IMR-90 (cell line): Measurements from ENCODE around the gene ASB3. TPM values are rescaled to one million over a fixed set of nuclear protein-coding genes. Genes with fewer than 3 reads are reported as not detected.

Experiments
- ATAC-seq: fragments of 200-7000 bp; cut with Tn5 transposase; 2 replicates; pipeline ENCODE4 v1.9.1; 2020; ENCODE audit warnings: low read depth, mild to moderate bottlenecking, moderate library complexity
- BruUV-seq: library from RNA; stranded (reverse); fragments of 400-500 nt; replicated peaks from 2 replicates; lab custom pipeline; 2021; lab: Mats Ljungman, UMichigan
- CTCF ChIA-PET: fragments of 300-600 bp; formaldehyde crosslinking; extraction: SDS; loops from one replicate; lab custom pipeline; 2021; ENCODE audit warnings: antibody characterized with exemption; lab: Yijun Ruan, JAX
- POLR2A ChIA-PET: fragments of 300-600 bp; sonication (Branson Sonifier 250); formaldehyde crosslinking; loops from one replicate; lab custom pipeline; 2022; ENCODE audit warnings: antibody characterized with exemption; ENCODE audit not compliant: unreplicated experiment; lab: Charles Lee
- DNase-seq: peaks from one replicate; pipeline ENCODE4 v3.0.0; 2013
- H2AFZ ChIP-seq: replicated peaks from 2 replicates; pipeline ENCODE3; 2013; ENCODE audit warnings: low read length, mild to moderate bottlenecking; ENCODE audit not compliant: poor library complexity
- H2AK5ac ChIP-seq: 2 replicates; pipeline ENCODE4 v1.6.1; 2013; ENCODE audit warnings: low read depth, low read length, inconsistent platforms
- H2AK9ac ChIP-seq: replicated peaks from 2 replicates; pipeline ENCODE3; 2013; ENCODE audit warnings: mild to moderate bottlenecking, low read depth, low read length, moderate library complexity; ENCODE audit not compliant: poor library complexity
- H2BK120ac ChIP-seq: 2 replicates; pipeline ENCODE4 v1.6.1; 2013; ENCODE audit warnings: low read depth, low read length, inconsistent platforms
- H2BK15ac ChIP-seq: 3 replicates; pipeline ENCODE4 v1.6.1; 2013; ENCODE audit warnings: low read depth, low read length, inconsistent platforms
- H2BK20ac ChIP-seq: 2 replicates; pipeline ENCODE4 v1.6.1; 2013; ENCODE audit warnings: low read depth, mild to moderate bottlenecking, inconsistent platforms, low read length, moderate library complexity
- H2BK5ac ChIP-seq: 2 replicates; pipeline ENCODE4 v1.6.1; 2013; ENCODE audit warnings: mild to moderate bottlenecking, low read depth, low read length, inconsistent platforms; ENCODE audit not compliant: poor library complexity, severe bottlenecking
- H3K14ac ChIP-seq: replicated peaks from 2 replicates; pipeline ENCODE4 v1.6.1; 2013; ENCODE audit warnings: low read depth, low read length, inconsistent platforms
- H3K18ac ChIP-seq: 2 replicates; pipeline ENCODE4 v1.6.1; 2013; ENCODE audit warnings: low read depth, low read length, control low read depth
- H3K23ac ChIP-seq: 2 replicates; pipeline ENCODE4 v1.6.1; 2013; ENCODE audit warnings: low read depth, low read length, inconsistent platforms
- H3K27ac ChIP-seq: 2 replicates; pipeline ENCODE4 v1.5.1; 2013; ENCODE audit warnings: mild to moderate bottlenecking, control low read depth, low read length; ENCODE audit not compliant: insufficient read depth
- H3K27me3 ChIP-seq: 2 replicates; pipeline ENCODE4 v1.6.1; 2013; ENCODE audit warnings: low read length; ENCODE audit not compliant: control insufficient read depth, insufficient read depth
- H3K36me3 ChIP-seq: 2 replicates; pipeline ENCODE4 v1.6.1; 2013; ENCODE audit warnings: low read length, mixed read lengths; ENCODE audit not compliant: control insufficient read depth, insufficient read depth
- H3K4ac ChIP-seq: 2 replicates; pipeline ENCODE4 v1.6.1; 2013; ENCODE audit warnings: low read depth, low read length, inconsistent platforms
- H3K4me1 ChIP-seq: 2 replicates; pipeline ENCODE4 v1.6.1; 2013; ENCODE audit warnings: low read length, mixed read lengths; ENCODE audit not compliant: control insufficient read depth, insufficient read depth
- H3K4me2 ChIP-seq: 2 replicates; pipeline ENCODE4 v1.6.1; 2013; ENCODE audit warnings: low read depth, mild to moderate bottlenecking, control low read depth, low read length, moderate library complexity
- H3K4me3 ChIP-seq: 2 replicates; pipeline ENCODE4 v1.5.1; 2013; ENCODE audit warnings: low read depth, mild to moderate bottlenecking, control low read depth, low read length, moderate library complexity; ENCODE audit not compliant: insufficient read depth
- H3K56ac ChIP-seq: 2 replicates; pipeline ENCODE4 v1.6.1; 2013; ENCODE audit warnings: low read length, inconsistent platforms; ENCODE audit not compliant: insufficient read depth; ENCODE audit errors: extremely low read depth
- H3K79me1 ChIP-seq, 2 experiments: 2 replicates each; pipeline ENCODE4 v1.6.1; 2013; ENCODE audit warnings: low read length in 2 of 2, inconsistent platforms in 1 of 2, low read depth in 1 of 2
- H3K9ac ChIP-seq: 2 replicates; pipeline ENCODE4 v1.6.1; 2013; ENCODE audit warnings: low read depth, low read length, control low read depth
- H3K9me1 ChIP-seq: 2 replicates; pipeline ENCODE4 v1.6.1; 2013; ENCODE audit warnings: low read length, inconsistent platforms; ENCODE audit not compliant: insufficient read depth
- H3K9me3 ChIP-seq: 2 replicates; pipeline ENCODE4 v1.6.1; 2013; ENCODE audit warnings: low read length; ENCODE audit not compliant: control insufficient read depth, insufficient read depth
- H4K20me1 ChIP-seq: 2 replicates; pipeline ENCODE4 v1.6.1; 2013; ENCODE audit warnings: low read length, inconsistent platforms; ENCODE audit not compliant: insufficient read depth
- H4K5ac ChIP-seq: 2 replicates; pipeline ENCODE4 v1.6.1; 2013; ENCODE audit warnings: mild to moderate bottlenecking, low read depth, low read length, control low read depth
- H4K8ac ChIP-seq, 2 experiments: 2 replicates each; pipeline ENCODE4 v1.6.1; 2013; ENCODE audit warnings: low read depth in 2 of 2, low read length in 2 of 2, control low read depth in 1 of 2, inconsistent platforms in 1 of 2
- H4K91ac ChIP-seq: 2 replicates; pipeline ENCODE4 v1.6.1; 2013; ENCODE audit warnings: low read depth, low read length, inconsistent platforms; ENCODE audit not compliant: insufficient read depth
- NFE2L2 ChIP-seq: fragments of 150-350 bp; IDR thresholded peaks from 2 replicates; pipeline ENCODE4 v1.6.1; 2016; ENCODE audit warnings: low read depth, mild to moderate bottlenecking, low read length
- WGBS, 2 experiments: methylation state at CpG; one replicate each; pipeline versions ENCODE4 v1.1.5 to v1.1.7; 2013; ENCODE audit warnings: missing lambda C conversion rate in 2 of 2; ENCODE audit not compliant: insufficient read length in 1 of 2; ENCODE audit errors: extremely low coverage in 2 of 2; 5-methylcytosine and 5-hydroxymethylcytosine counted together
- dilution Hi-C: fragments of 300-500 bp; cut with HindIII; formaldehyde crosslinking; loops from one replicate; pipeline ENCODE4 v1.14.3; 2018; ENCODE audit warnings: low sequenced_read_pairs; ENCODE audit not compliant: unreplicated experiment
- in situ Hi-C: fragments of 300-500 bp; cut with MboI; formaldehyde crosslinking; loops from 3 replicates; pipeline ENCODE4 v1.14.3; 2019; ENCODE audit warnings: low sequenced_read_pairs, inconsistent platforms, mixed read lengths
- intact Hi-C: fragments of 100-400 bp; cut with micrococcal nuclease; formaldehyde crosslinking; loops from 2 replicates; pipeline ENCODE4 v1.10.0; 2022
- polyA plus RNA-seq, 3 experiments: library from polyadenylated mRNA; depleted of rRNA; stranded (reverse); fragments of >200 nt; gene quantifications; 2 replicates each; pipeline ENCODE4 v1.2.3, GENCODE V29; 2012; ENCODE audit warnings: low replicate concordance in 1 of 3
- total RNA-seq: library from RNA; depleted of rRNA; stranded (reverse); fragments of >200 nt; gene quantifications from 2 replicates; pipeline ENCODE4 v1.2.3, GENCODE V29; 2012

Gene ASB3
- total and polyA plus RNA-seq, 2 of the 4 experiments (the other 2 are of a cell fraction): 19.2 to 36.2 TPM

DNA sequence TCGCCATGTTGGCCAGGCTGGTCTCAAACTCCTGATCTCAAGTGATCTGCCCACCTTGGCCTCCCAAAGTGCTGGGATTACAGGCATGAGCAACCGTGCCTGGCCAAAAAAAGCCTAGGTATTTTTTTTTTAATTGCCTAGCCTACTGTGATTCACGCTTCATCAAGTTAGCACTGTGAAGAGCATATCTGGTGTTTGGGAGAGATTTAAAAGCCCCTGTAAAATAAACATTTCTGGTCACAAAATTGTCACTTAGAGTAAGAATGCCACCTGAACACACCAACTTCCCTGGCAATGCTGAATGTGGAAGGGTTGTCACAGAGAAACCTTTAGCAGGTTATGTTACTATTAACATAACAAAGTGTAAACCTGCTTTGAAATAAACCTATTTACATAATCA, 58.8 kb downstream of the ASB3 start:
- no peak overlapping the region for H3K4ac ChIP-seq
- no peak overlapping the region for H3K27ac ChIP-seq
- ChIA-PET CTCF (no interaction called here), POLR2A (no interaction called here)
- DNase-seq: no peak
- no peak overlapping the region for H2AFZ ChIP-seq
- no peak overlapping the region for H2BK5ac ChIP-seq
- no peak overlapping the region for H4K91ac ChIP-seq
- H2BK120ac ChIP-seq: no peak overlapping the region
- TF ChIP-seq NFE2L2: no peak
- H3K36me3 ChIP-seq: peaks cover 2% of the 10 kb centered on the region; the same call in 1 of the 2 replicates
- no peaks in the 10 kb centered on the region for H3K4me1 ChIP-seq
- H3K9me1 ChIP-seq: no peaks in the 10 kb centered on the region
- no peaks in the 10 kb centered on the region for H3K9me3 ChIP-seq
- H4K5ac ChIP-seq: no peak overlapping the region
- no peak overlapping the region for H3K56ac ChIP-seq
- no peak overlapping the region for H3K4me3 ChIP-seq
- no TSS peak for BruUV-seq
- no peaks in the 10 kb centered on the region for H3K27me3 ChIP-seq
- H4K8ac ChIP-seq: no peak overlapping the region
- H2BK15ac ChIP-seq: no peak overlapping the region
- no peak overlapping the region for H2AK5ac ChIP-seq
- H4K20me1 ChIP-seq: no peaks in the 10 kb centered on the region
- no peak overlapping the region for H3K9ac ChIP-seq
- intact Hi-C loops (no loop called here), dilution Hi-C loops (no loop called here), in situ Hi-C loops (no loop called here)
- H2BK20ac ChIP-seq: no peak overlapping the region
- H2AK9ac ChIP-seq: no peak overlapping the region
- no peak for ATAC-seq
- no peak overlapping the region for H3K23ac ChIP-seq
- H3K18ac ChIP-seq: no peak overlapping the region
- H3K14ac ChIP-seq: no peak overlapping the region
- peaks cover 3 to 8% of the 10 kb centered on the region in 2 experiments; a peak in 2 of 4 replicates for H3K79me1 ChIP-seq
- WGBS, 2 experiments: no CpG with 5 or more reads among the region's 3 CpGs
- no peak overlapping the region for H3K4me2 ChIP-seq
